Neural cell (in vitro differentiated cells): ENCODE data around the gene IFT81.

ENCODE experiments used
- POLR2AphosphoS5 ChIP-seq: IDR thresholded peaks from 2 replicates; pipeline ENCODE4 v1.6.1; 2012
- RAD21 ChIP-seq: fragments of 450-650 bp; conservative IDR thresholded peaks from 2 replicates; pipeline ENCODE4 v1.6.1; 2014; ENCODE audit warnings: antibody characterized with exemption, mild to moderate bottlenecking, moderate library complexity

DNA sequence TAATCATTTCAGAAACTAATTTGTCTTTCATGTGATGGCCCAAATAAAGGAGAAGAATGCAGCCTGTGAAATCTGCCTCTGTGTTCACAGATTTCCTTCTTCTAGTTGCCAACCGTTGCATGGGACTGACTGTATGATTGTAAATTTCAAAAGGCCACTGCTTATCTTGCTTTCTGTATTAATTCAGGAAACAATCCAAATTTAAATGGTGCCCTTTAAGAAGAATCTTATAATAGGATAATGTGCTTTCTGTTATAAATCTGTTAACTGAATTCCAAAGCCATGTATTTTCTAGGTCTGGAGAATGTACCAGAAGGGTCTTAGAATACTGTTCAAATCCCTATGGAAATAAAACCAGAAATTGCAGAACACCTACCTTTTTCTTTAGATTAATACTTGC, 98.3 kb downstream of the IFT81 start:
- no peak for TF ChIP-seq POLR2AphosphoS5
- no peak for TF ChIP-seq RAD21
